Measurements from ENCODE around the gene CCDC15.

Gene CCDC15

GRCh38 chr11:125078016-125078415, 124.0 kb downstream of the CCDC15 start:
- no peak for DNase-seq (ENCODE audit: extremely low read depth, insufficient read length)

GRCh38 chr11:125078516-125079140, 124.6 kb downstream of the CCDC15 start:
- no peak for TF ChIP-seq CTCF (IDR thresholded peaks at IDR 0.05; ENCODE audit: insufficient read depth, low read length, poor library complexity, severe bottlenecking)
- Histone ChIP-seq H3K36me3 (ENCODE audit: control insufficient read depth, insufficient read depth, low read length) (no peaks in the 10 kb centered on the region), H3K27me3 (replicated peaks; ENCODE audit: control insufficient read depth, insufficient read depth, low read length) (no peaks in the 10 kb centered on the region), H3K4me3 (replicated peaks; ENCODE audit: low read depth, low read length) (no peak overlapping the region)
- DNase-seq (ENCODE audit: extremely low read depth, insufficient read length), result no peak

More at GRCh38 chr11:125078016-125078415, 124.0 kb downstream of the CCDC15 start:
- H3K36me3 ChIP-seq (ENCODE audit: control insufficient read depth, insufficient read depth, low read length), result no peaks in the 10 kb centered on the region
- H3K4me3 ChIP-seq (replicated peaks; ENCODE audit: low read depth, low read length), result no peak overlapping the region
- no peaks in the 10 kb centered on the region for H3K27me3 ChIP-seq (replicated peaks; ENCODE audit: control insufficient read depth, insufficient read depth, low read length)
- no peak for TF ChIP-seq CTCF (IDR thresholded peaks at IDR 0.05; ENCODE audit: insufficient read depth, low read length, poor library complexity, severe bottlenecking)

- no peak for DNase-seq (ENCODE audit: extremely low read depth, insufficient read length)
- TF ChIP-seq CTCF (IDR thresholded peaks at IDR 0.05; ENCODE audit: insufficient read depth, low read length, poor library complexity, severe bottlenecking), result no peak
- Histone ChIP-seq H3K4me3 (replicated peaks; ENCODE audit: low read depth, low read length) (no peak overlapping the region), H3K36me3 (ENCODE audit: control insufficient read depth, insufficient read depth, low read length) (no peaks in the 10 kb centered on the region), H3K27me3 (replicated peaks; ENCODE audit: control insufficient read depth, insufficient read depth, low read length) (no peaks in the 10 kb centered on the region)
These were observed 125.3 kb downstream of the CCDC15 start for GRCh38 chr11:125079151-125079877.

GRCh38 chr11:125079878-125080530, 126.0 kb downstream of the CCDC15 start:
- H3K36me3 ChIP-seq (ENCODE audit: control insufficient read depth, insufficient read depth, low read length), result no peaks in the 10 kb centered on the region
- DNase-seq (ENCODE audit: extremely low read depth, insufficient read length), result no peak
- TF ChIP-seq CTCF (IDR thresholded peaks at IDR 0.05; ENCODE audit: insufficient read depth, low read length, poor library complexity, severe bottlenecking), result no peak

GRCh38 chr11:125080531-125080911, 126.5 kb downstream of the CCDC15 start:
- Histone ChIP-seq H3K27me3 (replicated peaks; ENCODE audit: control insufficient read depth, insufficient read depth, low read length) (no peaks in the 10 kb centered on the region), H3K4me3 (replicated peaks; ENCODE audit: low read depth, low read length) (no peak overlapping the region), H3K36me3 (ENCODE audit: control insufficient read depth, insufficient read depth, low read length) (no peaks in the 10 kb centered on the region)
- TF ChIP-seq CTCF (IDR thresholded peaks at IDR 0.05; ENCODE audit: insufficient read depth, low read length, poor library complexity, severe bottlenecking), result no peak
- no peak for DNase-seq (ENCODE audit: extremely low read depth, insufficient read length)

More at GRCh38 chr11:125079878-125080530, 126.0 kb downstream of the CCDC15 start:
- Histone ChIP-seq H3K4me3 (replicated peaks; ENCODE audit: low read depth, low read length) (no peak overlapping the region), H3K27me3 (replicated peaks; ENCODE audit: control insufficient read depth, insufficient read depth, low read length) (no peaks in the 10 kb centered on the region)

Measured in GM06990 (cell line).